SJCRH30 (cell line): Measurements from ENCODE around the gene ANO6. TPM values are rescaled to one million over a fixed set of nuclear protein-coding genes. Genes with fewer than 3 reads are reported as not detected.
"Not testable (repeated sequence)": the region's sequence is repeated elsewhere in the genome, so short reads cannot be mapped to it uniquely, and the experiment has no call there.

Source experiments
- DNase-seq, 2 experiments: peaks; one replicate each; pipeline ENCODE4 v3.0.0-alpha.2; 2015 to 2020
- H3K27ac ChIP-seq: fragments of 250-450 bp; sonication (Bioruptor Pico); 2 replicates; pipeline ENCODE4 v1.5.1; 2020; ENCODE audit warnings: mild to moderate bottlenecking, moderate library complexity
- H3K27me3 ChIP-seq: fragments of 250-450 bp; sonication (Bioruptor Pico); 2 replicates; pipeline ENCODE4 v1.5.1; 2020; ENCODE audit warnings: mild to moderate bottlenecking, moderate library complexity
- H3K36me3 ChIP-seq: fragments of 250-450 bp; sonication (Bioruptor Pico); 2 replicates; pipeline ENCODE4 v1.5.1; 2020; ENCODE audit warnings: mild to moderate bottlenecking, moderate library complexity
- H3K4me1 ChIP-seq: fragments of 250-450 bp; sonication (Bioruptor Pico); 2 replicates; pipeline ENCODE4 v1.5.1; 2020; ENCODE audit warnings: mild to moderate bottlenecking, moderate library complexity
- H3K4me3 ChIP-seq: fragments of 250-450 bp; sonication (Bioruptor Pico); 2 replicates; pipeline ENCODE4 v1.5.1; 2020; ENCODE audit warnings: mild to moderate bottlenecking, moderate library complexity
- H3K9me3 ChIP-seq: fragments of 250-450 bp; sonication (Bioruptor Pico); replicated peaks from 2 replicates; pipeline ENCODE4 v1.5.1; 2020; ENCODE audit warnings: mild to moderate bottlenecking, moderate library complexity
- total RNA-seq: library from RNA; depleted of rRNA; stranded (reverse); fragments of >200 nt; shearing (Covaris generic); gene quantifications from 2 replicates; pipeline ENCODE4 v1.2.3, GENCODE V29; 2014; rRNA removed

The ANO6 gene, protein sequence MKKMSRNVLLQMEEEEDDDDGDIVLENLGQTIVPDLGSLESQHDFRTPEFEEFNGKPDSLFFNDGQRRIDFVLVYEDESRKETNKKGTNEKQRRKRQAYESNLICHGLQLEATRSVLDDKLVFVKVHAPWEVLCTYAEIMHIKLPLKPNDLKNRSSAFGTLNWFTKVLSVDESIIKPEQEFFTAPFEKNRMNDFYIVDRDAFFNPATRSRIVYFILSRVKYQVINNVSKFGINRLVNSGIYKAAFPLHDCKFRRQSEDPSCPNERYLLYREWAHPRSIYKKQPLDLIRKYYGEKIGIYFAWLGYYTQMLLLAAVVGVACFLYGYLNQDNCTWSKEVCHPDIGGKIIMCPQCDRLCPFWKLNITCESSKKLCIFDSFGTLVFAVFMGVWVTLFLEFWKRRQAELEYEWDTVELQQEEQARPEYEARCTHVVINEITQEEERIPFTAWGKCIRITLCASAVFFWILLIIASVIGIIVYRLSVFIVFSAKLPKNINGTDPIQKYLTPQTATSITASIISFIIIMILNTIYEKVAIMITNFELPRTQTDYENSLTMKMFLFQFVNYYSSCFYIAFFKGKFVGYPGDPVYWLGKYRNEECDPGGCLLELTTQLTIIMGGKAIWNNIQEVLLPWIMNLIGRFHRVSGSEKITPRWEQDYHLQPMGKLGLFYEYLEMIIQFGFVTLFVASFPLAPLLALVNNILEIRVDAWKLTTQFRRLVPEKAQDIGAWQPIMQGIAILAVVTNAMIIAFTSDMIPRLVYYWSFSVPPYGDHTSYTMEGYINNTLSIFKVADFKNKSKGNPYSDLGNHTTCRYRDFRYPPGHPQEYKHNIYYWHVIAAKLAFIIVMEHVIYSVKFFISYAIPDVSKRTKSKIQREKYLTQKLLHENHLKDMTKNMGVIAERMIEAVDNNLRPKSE
- 55.1 and 60.7 TPM in 2 replicates for total RNA-seq

GRCh38 chr12:45215419-45216229 lies at the start of gene ANO6:
TSS of gene ANO6 (plus strand) at chr12:45216095. CDS start at chr12:45216322, 227 bp downstream.
- Histone ChIP-seq H3K27ac (peak within 1 kb of the TSS; percentile 84), H3K27me3 (no peaks in the 10 kb centered on the region), H3K9me3 (no peaks in the 10 kb centered on the region), H3K4me1 (peaks cover 3% of the 10 kb centered on the region; the same call in 1 of the 2 replicates), H3K4me3 (peak within 1 kb of the TSS; percentile 88), H3K36me3 (no peaks in the 10 kb centered on the region)
- peak; percentile 96 for DNase-seq

- H3K9me3 ChIP-seq = no peaks in the 10 kb centered on the region
- no peak overlapping the region for H3K27ac ChIP-seq
- no peaks in the 10 kb centered on the region for H3K36me3 ChIP-seq
- DNase-seq = peak; percentile 48 to 85
- H3K27me3 ChIP-seq = no peaks in the 10 kb centered on the region
- no peak overlapping the region for H3K4me3 ChIP-seq
- H3K4me1 ChIP-seq = peaks cover 14% of the 10 kb centered on the region
Measured at GRCh38 chr12:45168976-45169375, 46.9 kb upstream of the ANO6 start.

- H3K27ac ChIP-seq = no peak overlapping the region
- H3K9me3 ChIP-seq = no peaks in the 10 kb centered on the region
- H3K4me3 ChIP-seq = no peak overlapping the region
- DNase-seq = peak; percentile 85 to 92
- H3K36me3 ChIP-seq = no peaks in the 10 kb centered on the region
- no peaks in the 10 kb centered on the region for H3K27me3 ChIP-seq
- peaks cover 14% of the 10 kb centered on the region for H3K4me1 ChIP-seq
Measured at GRCh38 chr12:45170456-45171042, 45.3 kb upstream of the ANO6 start.

DNA sequence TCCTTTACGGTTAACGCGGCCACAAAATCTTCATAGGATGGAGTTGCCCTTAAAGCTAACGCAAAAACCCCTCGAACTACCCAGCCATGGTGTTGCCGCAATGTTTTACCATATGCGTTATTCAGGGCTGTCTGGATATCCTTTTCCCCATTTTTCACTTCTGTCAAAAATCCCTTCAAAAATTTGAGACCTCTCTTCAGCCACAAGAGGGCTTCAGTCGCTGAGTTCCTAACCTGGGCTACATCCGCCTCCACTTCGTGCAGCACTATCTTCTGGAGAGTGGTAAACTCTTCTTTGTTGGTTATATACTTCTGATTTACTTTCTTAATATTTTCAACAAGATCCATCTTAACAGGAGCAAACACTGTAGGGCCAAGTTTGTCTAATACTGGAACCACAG lies 42.6 kb upstream of the ANO6 start:
- H3K4me1 ChIP-seq = peaks cover 13% of the 10 kb centered on the region
- H3K27ac ChIP-seq, H3K36me3 ChIP-seq, H3K9me3 ChIP-seq, H3K27me3 ChIP-seq, DNase-seq, H3K4me3 ChIP-seq: not testable (repeated sequence)

DNA sequence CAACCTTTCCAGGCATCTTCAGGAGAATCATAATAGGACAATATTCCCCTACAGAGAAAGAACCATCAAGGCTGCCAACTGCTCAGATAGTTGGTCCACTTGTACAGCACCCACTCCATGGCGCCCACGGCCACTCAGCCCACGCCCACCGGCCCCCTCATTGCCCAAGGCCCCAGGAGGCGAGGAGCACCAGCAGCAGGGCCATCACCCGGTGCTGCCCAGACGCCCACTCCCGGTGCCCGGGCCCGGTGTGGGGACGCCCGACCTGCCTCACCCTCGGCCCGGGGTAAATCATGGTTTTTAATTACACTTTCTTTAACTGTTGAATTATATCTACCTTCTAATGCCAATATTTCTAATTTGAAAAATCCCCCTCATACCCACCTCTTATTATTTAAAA lies 41.3 kb upstream of the ANO6 start:
- H3K27me3 ChIP-seq = no peaks in the 10 kb centered on the region
- H3K4me1 ChIP-seq = peaks cover under 1% of the 10 kb centered on the region; the same call in 1 of the 2 replicates
- H3K27ac ChIP-seq = no peak overlapping the region
- peaks cover 13% of the 10 kb centered on the region; the same call in 1 of the 2 replicates for H3K9me3 ChIP-seq
- no peak for DNase-seq
- H3K4me3 ChIP-seq = no peak overlapping the region
- no peaks in the 10 kb centered on the region for H3K36me3 ChIP-seq

DNA sequence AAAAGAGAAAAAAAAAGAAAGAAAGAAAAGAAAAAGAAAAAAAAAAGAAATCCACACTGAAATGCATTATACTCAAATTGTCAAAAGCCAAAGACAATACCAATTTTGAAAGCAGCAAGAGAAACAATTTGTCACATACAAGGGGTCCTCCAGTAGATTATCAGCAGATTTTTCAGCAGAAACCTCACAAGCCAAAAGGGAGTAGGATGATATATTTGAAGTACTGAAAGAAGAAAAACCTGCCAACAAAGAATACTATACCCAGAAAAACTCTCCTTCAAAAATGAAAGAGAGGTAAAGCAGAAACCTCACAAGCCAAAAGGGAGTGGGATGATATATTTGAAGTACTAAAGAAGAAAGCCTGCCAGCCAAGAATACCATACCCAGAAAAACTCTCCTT lies 37.1 kb upstream of the ANO6 start:
- Histone ChIP-seq H3K36me3 (no peaks in the 10 kb centered on the region), H3K4me3 (no peak overlapping the region), H3K27ac (no peak overlapping the region), H3K27me3 (no peaks in the 10 kb centered on the region), H3K9me3 (peaks cover 13% of the 10 kb centered on the region; the same call in 1 of the 2 replicates), H3K4me1 (no peaks in the 10 kb centered on the region)
- no peak for DNase-seq

- H3K4me3 ChIP-seq = no peak overlapping the region
- H3K4me1 ChIP-seq = no peaks in the 10 kb centered on the region
- peaks cover 11% of the 10 kb centered on the region; the same call in 1 of the 2 replicates for H3K9me3 ChIP-seq
- no peak overlapping the region for H3K27ac ChIP-seq
- no peaks in the 10 kb centered on the region for H3K27me3 ChIP-seq
- no peaks in the 10 kb centered on the region for H3K36me3 ChIP-seq
- no peak for DNase-seq
Measured at GRCh38 chr12:45182511-45182910, 33.4 kb upstream of the ANO6 start.

GRCh38 chr12:45183246-45183645 lies 32.6 kb upstream of the ANO6 start:
- Histone ChIP-seq H3K27me3 (no peaks in the 10 kb centered on the region), H3K9me3 (peaks cover 8% of the 10 kb centered on the region; the same call in 1 of the 2 replicates), H3K27ac (no peak overlapping the region), H3K4me3 (no peak overlapping the region), H3K4me1 (no peaks in the 10 kb centered on the region), H3K36me3 (no peaks in the 10 kb centered on the region)
- no peak for DNase-seq

DNA sequence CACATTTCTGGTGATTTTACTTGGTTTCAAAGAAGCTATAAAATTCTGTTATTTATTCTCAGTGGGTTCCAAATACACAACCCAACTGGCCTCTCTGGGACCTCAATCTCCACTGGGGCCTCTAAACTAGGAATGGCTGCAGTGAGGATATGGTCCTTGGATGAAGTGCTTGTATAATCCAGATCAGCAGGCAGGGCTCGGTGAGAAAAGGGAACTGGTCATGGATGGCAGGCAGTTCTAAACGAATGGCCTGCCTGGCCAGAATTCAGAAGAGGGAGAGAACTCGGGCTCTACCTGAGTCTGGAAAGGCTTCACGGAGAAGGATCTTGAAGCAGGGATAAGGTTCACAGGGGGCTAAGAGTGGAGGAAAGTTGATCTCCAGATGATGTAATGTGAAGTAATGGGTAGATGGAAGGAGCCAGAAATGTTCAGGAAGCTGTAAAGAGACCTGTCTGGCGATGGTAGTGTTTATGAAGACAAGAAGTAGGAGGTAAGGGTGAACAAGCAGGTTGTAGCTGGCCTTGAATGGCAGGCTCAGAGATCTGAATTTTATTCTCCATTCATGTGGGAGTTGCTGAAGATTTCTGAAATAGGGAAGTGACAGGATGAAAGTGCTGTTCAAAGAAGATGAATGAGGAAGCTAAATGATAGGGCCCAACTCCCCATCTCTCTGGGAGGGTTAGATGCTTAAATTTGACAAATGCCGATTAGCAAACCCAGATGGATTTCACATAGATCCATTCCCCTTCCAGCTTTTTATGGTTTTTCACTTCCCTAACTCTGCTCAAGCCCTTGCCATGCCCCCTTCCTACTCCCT lies 31.5 kb upstream of the ANO6 start:
- no peaks in the 10 kb centered on the region for H3K4me1 ChIP-seq
- H3K9me3 ChIP-seq = no peaks in the 10 kb centered on the region; the same call in 1 of the 2 replicates
- DNase-seq = no peak
- no peak overlapping the region for H3K4me3 ChIP-seq
- H3K27ac ChIP-seq = no peak overlapping the region
- H3K27me3 ChIP-seq = no peaks in the 10 kb centered on the region
- H3K36me3 ChIP-seq = no peaks in the 10 kb centered on the region

DNA sequence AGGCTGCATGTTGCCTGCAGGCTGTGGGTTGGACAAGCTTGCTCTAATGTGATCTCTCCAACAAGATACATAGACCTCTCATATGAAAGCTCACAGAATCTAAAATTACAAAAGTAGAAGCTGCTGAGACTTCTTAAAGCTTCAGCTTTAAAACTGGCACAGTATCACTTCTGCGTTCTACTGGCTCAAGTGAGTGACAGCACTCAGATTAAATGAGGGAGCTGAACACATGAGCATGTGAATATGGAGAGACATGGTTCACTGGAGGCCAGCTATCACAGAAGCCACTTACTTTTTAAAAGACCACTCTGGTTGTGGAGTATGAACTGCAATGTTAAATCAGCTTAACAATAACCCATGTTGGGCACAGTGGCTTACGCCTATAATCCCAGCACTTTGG lies 29.1 kb upstream of the ANO6 start:
- no peaks in the 10 kb centered on the region for H3K36me3 ChIP-seq
- no peak for DNase-seq
- no peaks in the 10 kb centered on the region for H3K4me1 ChIP-seq
- no peak overlapping the region for H3K27ac ChIP-seq
- no peaks in the 10 kb centered on the region for H3K9me3 ChIP-seq
- H3K4me3 ChIP-seq = no peak overlapping the region
- H3K27me3 ChIP-seq = no peaks in the 10 kb centered on the region

GRCh38 chr12:45189766-45190403 lies 26.0 kb upstream of the ANO6 start:
- Histone ChIP-seq H3K27me3 (no peaks in the 10 kb centered on the region), H3K36me3 (no peaks in the 10 kb centered on the region), H3K27ac (no peak overlapping the region), H3K4me3 (no peak overlapping the region), H3K4me1 (peaks cover 6% of the 10 kb centered on the region), H3K9me3 (no peaks in the 10 kb centered on the region)
- no peak for DNase-seq

DNA sequence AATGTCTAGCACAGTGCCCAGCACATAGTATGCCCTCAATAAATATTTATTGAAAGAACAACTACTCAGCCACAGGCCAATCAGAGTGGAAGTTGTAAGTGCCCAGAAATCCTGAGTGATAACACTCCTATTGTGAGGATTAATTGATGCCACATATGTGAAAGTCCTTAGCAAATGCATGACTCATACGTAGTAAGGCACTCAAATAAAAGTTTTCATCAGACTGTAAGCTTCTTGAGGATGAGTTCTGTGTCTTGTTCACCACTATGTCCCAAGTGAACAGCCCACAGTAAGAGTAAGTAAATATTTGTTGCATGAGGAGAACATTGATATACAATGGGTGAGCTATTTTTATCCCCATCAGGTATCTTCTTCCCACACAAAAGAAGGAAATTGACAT lies 24.7 kb upstream of the ANO6 start:
- Histone ChIP-seq H3K36me3 (no peaks in the 10 kb centered on the region), H3K4me1 (peaks cover 6% of the 10 kb centered on the region), H3K27ac (no peak overlapping the region), H3K9me3 (no peaks in the 10 kb centered on the region), H3K27me3 (no peaks in the 10 kb centered on the region), H3K4me3 (no peak overlapping the region)
- DNase-seq = no peak

- Histone ChIP-seq H3K4me3 (no peak overlapping the region), H3K36me3 (no peaks in the 10 kb centered on the region), H3K27me3 (no peaks in the 10 kb centered on the region), H3K27ac (no peak overlapping the region), H3K4me1 (peaks cover 6% of the 10 kb centered on the region), H3K9me3 (no peaks in the 10 kb centered on the region)
- DNase-seq = no peak
Measured at GRCh38 chr12:45192707-45193106, 23.2 kb upstream of the ANO6 start.
